MCF 10A (cell line): Measurements from ENCODE around the gene PSRC1. TPM values are rescaled to one million over a fixed set of nuclear protein-coding genes. Genes with fewer than 3 reads are reported as not detected.

Experiments used
- BruUV-seq: library from RNA; stranded (reverse); fragments of 400-500 nt; replicated peaks from 2 replicates; lab custom pipeline; 2021; lab: Mats Ljungman, UMichigan
- CTCF ChIA-PET: fragments of 300-600 bp; sonication (Branson Sonifier 250); formaldehyde crosslinking; extraction: SDS; loops from one replicate; lab custom pipeline; 2021; ENCODE audit warnings: antibody characterized with exemption, inconsistent platforms; lab: Yijun Ruan, JAX
- POLR2A ChIA-PET: fragments of 300-600, 350-650 bp; sonication (Branson Sonifier 250); formaldehyde crosslinking; extraction: SDS; loops from one replicate; lab custom pipeline; 2020; ENCODE audit warnings: antibody characterized with exemption, inconsistent platforms; lab: Yijun Ruan, JAX
- DNase-seq: peaks from one replicate; pipeline ENCODE4 v3.0.0-alpha.2; 2018; ENCODE audit not compliant: unreplicated experiment
- H3K27ac Mint-ChIP-seq: one replicate; pipeline ENCODE4 v1.8.0; 2022; ENCODE audit warnings: mild to moderate bottlenecking, low read depth, mixed read lengths; ENCODE audit not compliant: unreplicated experiment
- H3K27me3 Mint-ChIP-seq: one replicate; pipeline ENCODE4 v1.8.0; 2022; ENCODE audit warnings: mixed read lengths; ENCODE audit not compliant: insufficient read depth, unreplicated experiment
- H3K36me3 Mint-ChIP-seq: one replicate; pipeline ENCODE4 v1.8.0; 2022; ENCODE audit warnings: mild to moderate bottlenecking, moderate library complexity, mixed read lengths; ENCODE audit not compliant: insufficient read depth, unreplicated experiment
- H3K4me1 Mint-ChIP-seq: one replicate; pipeline ENCODE4 v1.8.0; 2022; ENCODE audit warnings: mixed read lengths; ENCODE audit not compliant: insufficient read depth, unreplicated experiment
- H3K4me3 Mint-ChIP-seq: one replicate; pipeline ENCODE4 v1.8.0; 2022; ENCODE audit warnings: mild to moderate bottlenecking, moderate library complexity, mixed read lengths; ENCODE audit not compliant: unreplicated experiment
- H3K9me3 Mint-ChIP-seq: one replicate; pipeline ENCODE4 v1.8.0; 2022; ENCODE audit warnings: mixed read lengths; ENCODE audit not compliant: unreplicated experiment
- intact Hi-C: fragments of 100-400 bp; cut with micrococcal nuclease; formaldehyde crosslinking; loops from 2 replicates; pipeline ENCODE4 v1.14.1; 2022
- total RNA-seq: library from RNA; stranded (reverse); gene quantifications from 2 replicates; pipeline ENCODE4 v1.2.3, GENCODE V29; 2022
- TF ChIP-seq, protein P1 (sequence below): fragments of 200-600 bp; IDR thresholded peaks from one replicate; pipeline ENCODE4 v1.8.0; 2022; ENCODE audit warnings: antibody characterized with exemption, mild to moderate bottlenecking; ENCODE audit not compliant: unreplicated experiment

The PSRC1 gene
- total RNA-seq, 1 experiment from 2014 or later, result 19.4 TPM

GRCh38 chr1:109263597-109264378, 19.2 kb downstream of the PSRC1 start:
- BruUV-seq, result no TSS peak
- Mint-ChIP-seq H3K27me3 (no peaks in the 10 kb centered on the region), H3K9me3 (no peaks in the 10 kb centered on the region), H3K4me3 (peak overlapping the region; percentile 47), H3K36me3 (peaks cover 11% of the 10 kb centered on the region), H3K4me1 (peaks cover 24% of the 10 kb centered on the region), H3K27ac (no peak overlapping the region)
- intact Hi-C loops, result loop anchor here (1.0 to 2.0 kb wide), 8 partner anchors 11 to 435 kb away; partner anchors contain the start of gene PSRC1
- TF ChIP-seq, protein P1, sequence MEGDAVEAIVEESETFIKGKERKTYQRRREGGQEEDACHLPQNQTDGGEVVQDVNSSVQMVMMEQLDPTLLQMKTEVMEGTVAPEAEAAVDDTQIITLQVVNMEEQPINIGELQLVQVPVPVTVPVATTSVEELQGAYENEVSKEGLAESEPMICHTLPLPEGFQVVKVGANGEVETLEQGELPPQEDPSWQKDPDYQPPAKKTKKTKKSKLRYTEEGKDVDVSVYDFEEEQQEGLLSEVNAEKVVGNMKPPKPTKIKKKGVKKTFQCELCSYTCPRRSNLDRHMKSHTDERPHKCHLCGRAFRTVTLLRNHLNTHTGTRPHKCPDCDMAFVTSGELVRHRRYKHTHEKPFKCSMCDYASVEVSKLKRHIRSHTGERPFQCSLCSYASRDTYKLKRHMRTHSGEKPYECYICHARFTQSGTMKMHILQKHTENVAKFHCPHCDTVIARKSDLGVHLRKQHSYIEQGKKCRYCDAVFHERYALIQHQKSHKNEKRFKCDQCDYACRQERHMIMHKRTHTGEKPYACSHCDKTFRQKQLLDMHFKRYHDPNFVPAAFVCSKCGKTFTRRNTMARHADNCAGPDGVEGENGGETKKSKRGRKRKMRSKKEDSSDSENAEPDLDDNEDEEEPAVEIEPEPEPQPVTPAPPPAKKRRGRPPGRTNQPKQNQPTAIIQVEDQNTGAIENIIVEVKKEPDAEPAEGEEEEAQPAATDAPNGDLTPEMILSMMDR, result peak; percentile 99
- ChIA-PET CTCF (interaction anchor here (0.6 to 4.0 kb wide), 24 partner anchors 9 to 268 kb away, joined by 3 to 43 read pairs (median 5); partner anchors contain the start of genes CYB561D1, PSRC1 and SORT1), POLR2A (interaction anchor here (0.6 to 5.9 kb wide), 8 partner anchors 10 to 417 kb away, joined by 3 to 28 read pairs (median 6); partner anchors contain the start of genes PSRC1, SARS1 and SORT1)
- peak; percentile 94 for DNase-seq

- TF ChIP-seq, protein P1, result no peak
- Mint-ChIP-seq H3K36me3 (peaks cover 11% of the 10 kb centered on the region), H3K27ac (peak overlapping the region; percentile 49), H3K9me3 (no peaks in the 10 kb centered on the region), H3K4me3 (peak overlapping the region; percentile 47), H3K27me3 (no peaks in the 10 kb centered on the region), H3K4me1 (peaks cover 23% of the 10 kb centered on the region)
- no TSS peak for BruUV-seq
- ChIA-PET POLR2A (interaction anchor here (0.6 to 5.9 kb wide), 11 partner anchors 10 to 416 kb away, joined by 3 to 28 read pairs (median 4); partner anchors contain the start of genes SARS1 and SORT1), CTCF (interaction anchor here (0.6 to 4.0 kb wide), 14 partner anchors 9 to 231 kb away, joined by 3 to 43 read pairs (median 6); partner anchors contain the start of genes CYB561D1 and SORT1)
- intact Hi-C loops, result loop anchor here (1.0 to 2.0 kb wide), 8 partner anchors 11 to 434 kb away; partner anchors contain the start of gene PSRC1
- peak; percentile 95 for DNase-seq
These were observed 19.7 kb downstream of the PSRC1 start for GRCh38 chr1:109263234-109263596.

GRCh38 chr1:109262231-109263055, 20.5 kb downstream of the PSRC1 start:
- H3K9me3 Mint-ChIP-seq, result no peaks in the 10 kb centered on the region
- peak overlapping the region; percentile 49 for H3K27ac Mint-ChIP-seq
- H3K27me3 Mint-ChIP-seq, result no peaks in the 10 kb centered on the region
- ChIA-PET POLR2A (interaction anchor here (0.9 to 5.9 kb wide), 9 partner anchors 12 to 137 kb away, joined by 3 to 28 read pairs (median 4); partner anchors contain the start of genes SARS1 and SORT1), CTCF (interaction anchor here (0.6 to 4.0 kb wide), 12 partner anchors 8 to 231 kb away, joined by 3 to 43 read pairs (median 4); partner anchors contain the start of gene CYB561D1)
- TF ChIP-seq, protein P1, result no peak
- DNase-seq, result no peak
- BruUV-seq, result no TSS peak
- peaks cover 7% of the 10 kb centered on the region for H3K36me3 Mint-ChIP-seq
- intact Hi-C loops, result loop anchor here (1.0 to 2.0 kb wide), 8 partner anchors 12 to 434 kb away; partner anchors contain the start of gene PSRC1
- H3K4me3 Mint-ChIP-seq, result peak overlapping the region; percentile 47
- peaks cover 20% of the 10 kb centered on the region for H3K4me1 Mint-ChIP-seq
